ENCODE data around the gene ZNF384. TPM values are rescaled to one million over a fixed set of nuclear protein-coding genes. Genes with fewer than 3 reads are reported as not detected.

The ZNF384 gene
- total and polyA plus RNA-seq, 10 of the 15 experiments (the other 5 are each of a cell fraction or from before 2014, with no cell fraction given), result 0.46 to 81.5 (median 30.5) TPM

DNA sequence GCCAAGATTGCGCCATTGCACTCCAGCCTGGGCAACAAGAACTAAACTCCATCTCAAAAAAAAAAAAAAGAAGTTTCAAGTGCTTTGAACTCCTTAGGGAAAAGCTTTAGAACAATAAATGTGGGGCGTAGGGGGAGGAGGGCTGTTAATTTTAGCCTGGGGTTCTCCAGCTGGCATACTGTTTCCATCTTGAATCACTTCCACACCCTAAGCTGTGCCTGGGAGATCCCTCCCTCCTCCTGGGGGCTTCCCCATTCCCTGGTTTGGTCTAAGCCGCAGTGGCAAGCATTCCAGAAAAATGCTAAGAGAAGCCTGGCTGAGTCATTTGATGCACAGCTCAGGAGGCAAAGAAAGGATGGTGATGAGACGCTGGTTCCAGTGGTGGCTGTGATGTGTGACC lies 2.3 kb upstream of the ZNF384 start:
- intact Hi-C loops (cut with micrococcal nuclease; ENCODE audit: unreplicated experiment), result no loop called here
- peaks cover 12% of the 10 kb centered on the region for H3K4me1 ChIP-seq (ENCODE audit: control insufficient read depth, insufficient read depth, low read length)
- SMC1A ChIA-PET (ENCODE audit: uncharacterized antibody, unreplicated experiment), result interaction anchor here (1.0 to 3.7 kb wide), 3 partner anchors 18 to 32 kb away, joined by 4 to 31 read pairs (median 9); partner anchors contain the start of gene COPS7A
- no peak for ATAC-seq
- FAIRE-seq, result no peak
- no peaks in the 10 kb centered on the region for H4K20me1 ChIP-seq (ENCODE audit: control insufficient read depth, insufficient read depth)
- H3K4me3 ChIP-seq, result no peak overlapping the region
- peaks cover 35% of the 10 kb centered on the region for H3K79me2 ChIP-seq (ENCODE audit: control insufficient read depth, insufficient read depth, low read length)
- no peak for DNase-seq (ENCODE audit: low read depth, low spot score)
- H3K4me2 ChIP-seq (ENCODE audit: control insufficient read depth, insufficient read depth), result no peak overlapping the region
- no peak overlapping the region for H3K9ac ChIP-seq (ENCODE audit: control insufficient read depth, insufficient read depth, low read length)
- CTCF ChIA-PET, result interaction anchor here (0.9 kb wide), 1 partner anchor 18 kb away, joined by 3 read pairs; no protein-coding TSS in a partner anchor
- RAD21 ChIA-PET (ENCODE audit: unreplicated experiment), result interaction anchor here (1.3 kb wide), 1 partner anchor 32 kb away, joined by 3 read pairs; the partner anchor contains the start of gene COPS7A
- no peaks in the 10 kb centered on the region for H3K9me3 ChIP-seq (replicated peaks; ENCODE audit: control insufficient read depth, insufficient read depth, low read length)
- in situ Hi-C loops (cut with MboI), result no loop called here
- TF ChIP-seq CBX3 (IDR thresholded peaks at IDR 0.05; ENCODE audit: borderline replicate concordance, low read depth), result no peak
- TF ChIP-seq, protein P1, sequence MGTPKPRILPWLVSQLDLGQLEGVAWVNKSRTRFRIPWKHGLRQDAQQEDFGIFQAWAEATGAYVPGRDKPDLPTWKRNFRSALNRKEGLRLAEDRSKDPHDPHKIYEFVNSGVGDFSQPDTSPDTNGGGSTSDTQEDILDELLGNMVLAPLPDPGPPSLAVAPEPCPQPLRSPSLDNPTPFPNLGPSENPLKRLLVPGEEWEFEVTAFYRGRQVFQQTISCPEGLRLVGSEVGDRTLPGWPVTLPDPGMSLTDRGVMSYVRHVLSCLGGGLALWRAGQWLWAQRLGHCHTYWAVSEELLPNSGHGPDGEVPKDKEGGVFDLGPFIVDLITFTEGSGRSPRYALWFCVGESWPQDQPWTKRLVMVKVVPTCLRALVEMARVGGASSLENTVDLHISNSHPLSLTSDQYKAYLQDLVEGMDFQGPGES (IDR thresholded peaks at IDR 0.05), result no peak
- no peak for TF ChIP-seq MTA2 (IDR thresholded peaks at IDR 0.05; ENCODE audit: low read depth)
- no peak for TF ChIP-seq GABPA (IDR thresholded peaks at IDR 0.05; ENCODE audit: low read depth)
- no peak for TF ChIP-seq E4F1 (IDR thresholded peaks at IDR 0.05; ENCODE audit: borderline replicate concordance, partially characterized antibody)
- WGBS (ENCODE audit: insufficient coverage, insufficient replicate concordance, low lambda C conversion rate, missing lambda C conversion rate), result 67% methylated on average over 3 of the region's 4 CpGs
- BruUV-seq (replicated peaks), result no TSS peak
- no peaks in the 10 kb centered on the region for H3K27me3 ChIP-seq (replicated peaks in 1 of 2; ENCODE audit: control insufficient read depth in 2 of 2, insufficient read depth in 2 of 2, low read length in 1 of 2)
- no peak overlapping the region for H3K27ac ChIP-seq (ENCODE audit: control insufficient read depth, insufficient read depth)
- H2AFZ ChIP-seq (ENCODE audit: control insufficient read depth, low read depth, low read length), result no peak overlapping the region
- no peaks in the 10 kb centered on the region for H3K36me3 ChIP-seq (ENCODE audit: control insufficient read depth in 2 of 2, insufficient read depth in 2 of 2, low read length in 1 of 2)
- POLR2A ChIA-PET, result interaction anchor here (0.6 to 1.9 kb wide), 5 partner anchors 25 to 73 kb away, joined by 3 to 13 read pairs (median 3); partner anchors contain the start of genes COPS7A and MLF2
